Neural cell (in vitro differentiated cells): ENCODE results near the gene PARD3B. TPM values are rescaled to one million over a fixed set of nuclear protein-coding genes. Genes with fewer than 3 reads are reported as not detected.

ENCODE experiments used
- H2AFZ ChIP-seq: fragments of 200-600, 300-800 bp; sonication (generic), shearing (Covaris generic); 2 replicates; pipeline ENCODE4 v1.6.0; 2014; ENCODE audit warnings: low read depth, mild to moderate bottlenecking, antibody characterized with exemption, low read length, moderate library complexity
- H3F3A ChIP-seq: fragments of 200-600 bp; shearing (Covaris generic); 2 replicates; pipeline ENCODE4 v1.6.1; 2016; ENCODE audit warnings: mild to moderate bottlenecking, moderate library complexity, mixed read lengths, antibody characterized with exemption, low read length; ENCODE audit not compliant: insufficient read depth, poor library complexity, severe bottlenecking
- H3K27ac ChIP-seq: fragments of 200-600, 300-800 bp; sonication (generic), shearing (Covaris generic); 2 replicates; pipeline ENCODE4 v1.5.1; 2014; ENCODE audit warnings: mild to moderate bottlenecking, low read length, moderate library complexity
- H3K27me3 ChIP-seq: fragments of 300-800, 200-600 bp; sonication (generic), shearing (Covaris generic); 2 replicates; pipeline ENCODE4 v1.6.0; 2014; ENCODE audit warnings: mild to moderate bottlenecking, low read depth, low read length, moderate library complexity; ENCODE audit not compliant: insufficient read depth
- H3K36me3 ChIP-seq: fragments of 300-800, 200-600 bp; sonication (generic), shearing (Covaris generic); 2 replicates; pipeline ENCODE4 v1.5.1; 2014; ENCODE audit warnings: mild to moderate bottlenecking, antibody characterized with exemption, low read length, moderate library complexity; ENCODE audit not compliant: insufficient read depth
- H3K4me2 ChIP-seq: fragments of 300-800, 200-600 bp; sonication (generic), shearing (Covaris generic); 2 replicates; pipeline ENCODE4 v1.6.0; 2014; ENCODE audit warnings: mild to moderate bottlenecking, low read length
- H3K4me3 ChIP-seq: fragments of 300-800, 200-600 bp; sonication (generic), shearing (Covaris generic); 2 replicates; pipeline ENCODE4 v1.5.1; 2014; ENCODE audit warnings: mild to moderate bottlenecking, low read length, moderate library complexity
- H3K79me2 ChIP-seq: fragments of 200-600 bp; shearing (Covaris generic); replicated peaks from 2 replicates; pipeline ENCODE4 v1.6.0; 2014; ENCODE audit warnings: mild to moderate bottlenecking, low read length, moderate library complexity; ENCODE audit not compliant: insufficient read depth
- H3K9ac ChIP-seq: fragments of 300-800, 200-600 bp; sonication (generic), shearing (Covaris generic); 2 replicates; pipeline ENCODE4 v1.6.1; 2016; ENCODE audit warnings: mild to moderate bottlenecking, low read length, mixed read lengths
- H3K9me2 ChIP-seq: fragments of 200-600 bp; shearing (Covaris generic); 2 replicates; pipeline ENCODE4 v1.6.1; 2016; ENCODE audit warnings: mild to moderate bottlenecking, low read length, mixed read lengths; ENCODE audit not compliant: insufficient read depth
- H3K9me3 ChIP-seq: fragments of 200-600, 300-800 bp; sonication (generic), shearing (Covaris generic); 2 replicates; pipeline ENCODE4 v1.6.1; 2016; ENCODE audit warnings: mild to moderate bottlenecking, mixed run types, low read length, moderate library complexity, mixed read lengths
- H4K20me1 ChIP-seq: fragments of 200-600 bp; shearing (Covaris generic); 2 replicates; pipeline ENCODE4 v1.6.1; 2016; ENCODE audit warnings: mild to moderate bottlenecking, mixed run types; ENCODE audit not compliant: insufficient read depth
- CTCF ChIP-seq: fragments of 450-650 bp; IDR thresholded peaks from 2 replicates; pipeline ENCODE4 v1.5.1; 2014; ENCODE audit warnings: antibody characterized with exemption, mild to moderate bottlenecking, moderate library complexity; ENCODE audit not compliant: poor library complexity, severe bottlenecking
- EP300 ChIP-seq: fragments of 450-650 bp; conservative IDR thresholded peaks from 2 replicates; pipeline ENCODE4 v1.6.1; 2014; ENCODE audit warnings: antibody characterized with exemption, mild to moderate bottlenecking, moderate library complexity; ENCODE audit not compliant: poor library complexity, severe bottlenecking
- EZH2 ChIP-seq: fragments of 200-600, 300-800 bp; shearing (Covaris generic), sonication (generic); IDR thresholded peaks from 2 replicates; pipeline ENCODE4 v1.6.1; 2014; ENCODE audit warnings: antibody characterized with exemption, low read length, borderline replicate concordance, mild to moderate bottlenecking; ENCODE audit not compliant: insufficient read depth, poor library complexity, severe bottlenecking
- MXI1 ChIP-seq: fragments of 450-650 bp; conservative IDR thresholded peaks from 2 replicates; pipeline ENCODE4 v1.6.1; 2014; ENCODE audit warnings: antibody characterized with exemption, mild to moderate bottlenecking; ENCODE audit not compliant: poor library complexity, severe bottlenecking
- POLR2AphosphoS5 ChIP-seq: IDR thresholded peaks from 2 replicates; pipeline ENCODE4 v1.6.1; 2012
- RAD21 ChIP-seq: fragments of 450-650 bp; conservative IDR thresholded peaks from 2 replicates; pipeline ENCODE4 v1.6.1; 2014; ENCODE audit warnings: antibody characterized with exemption, mild to moderate bottlenecking, moderate library complexity
- REST ChIP-seq: IDR thresholded peaks from 2 replicates; pipeline ENCODE4 v1.6.1; 2012; ENCODE audit warnings: borderline replicate concordance
- SMC3 ChIP-seq: fragments of 450-650 bp; conservative IDR thresholded peaks from 2 replicates; pipeline ENCODE4 v1.6.1; 2014; ENCODE audit warnings: antibody characterized with exemption, mild to moderate bottlenecking, moderate library complexity; ENCODE audit not compliant: poor library complexity
- TAF1 ChIP-seq: IDR thresholded peaks from 2 replicates; pipeline ENCODE4 v1.6.1; 2012; ENCODE audit warnings: low read depth
- polyA plus RNA-seq: library from polyadenylated mRNA; depleted of rRNA; stranded (reverse); fragments of >200 nt; gene quantifications from 2 replicates; pipeline ENCODE4 v1.2.3, GENCODE V29; 2014

Gene PARD3B
- polyA plus RNA-seq, 1 donor from 2014 or later: 0.54 TPM

GRCh38 chr2:205524656-205525055 is 979.4 kb downstream of the PARD3B start:
- Histone ChIP-seq H4K20me1 (no peaks in the 10 kb centered on the region), H3K9me2 (no peaks in the 10 kb centered on the region), H3K4me3 (no peak overlapping the region), H2AFZ (no peak overlapping the region), H3K9me3 (no peaks in the 10 kb centered on the region), H3K4me2 (no peak overlapping the region), H3K36me3 (no peaks in the 10 kb centered on the region), H3K27me3 (no peaks in the 10 kb centered on the region), H3K79me2 (no peaks in the 10 kb centered on the region), H3F3A (no peaks in the 10 kb centered on the region), H3K9ac (no peak overlapping the region), H3K27ac (no peak overlapping the region)
- TF ChIP-seq SMC3 (no peak), EP300 (no peak), CTCF (no peak), EZH2 (no peak), RAD21 (no peak), REST (no peak), TAF1 (no peak), POLR2AphosphoS5 (no peak), MXI1 (no peak)

DNA sequence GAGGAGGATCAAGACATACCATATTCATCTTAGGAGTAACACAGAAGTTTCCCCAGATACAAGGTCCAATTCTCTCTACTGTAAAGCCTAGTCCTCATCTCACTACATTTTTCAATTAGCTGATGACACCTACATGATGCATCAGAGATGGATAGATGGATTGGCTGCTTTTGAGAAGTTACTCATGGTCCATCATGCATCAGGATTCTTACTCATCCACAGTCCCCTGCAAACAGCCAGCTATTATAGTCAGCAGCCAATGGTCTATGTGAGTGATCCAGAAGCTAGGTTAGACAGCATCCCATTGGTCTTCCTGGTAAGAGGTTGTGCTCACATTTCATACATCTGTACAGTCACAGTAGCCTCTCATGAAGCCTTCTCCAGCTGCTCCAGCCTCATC is 982.5 kb downstream of the PARD3B start:
- Histone ChIP-seq H3F3A (no peaks in the 10 kb centered on the region), H3K27me3 (no peaks in the 10 kb centered on the region), H3K9me2 (no peaks in the 10 kb centered on the region), H3K4me2 (no peak overlapping the region), H3K4me3 (no peak overlapping the region), H4K20me1 (no peaks in the 10 kb centered on the region), H3K36me3 (no peaks in the 10 kb centered on the region), H3K79me2 (no peaks in the 10 kb centered on the region), H2AFZ (no peak overlapping the region), H3K9me3 (no peaks in the 10 kb centered on the region), H3K9ac (no peak overlapping the region), H3K27ac (no peak overlapping the region)
- TF ChIP-seq POLR2AphosphoS5 (no peak), RAD21 (no peak), EZH2 (no peak), CTCF (no peak), REST (no peak), TAF1 (no peak), MXI1 (no peak), EP300 (no peak), SMC3 (no peak)
